Germinal center (tissue), 1 donor: ENCODE measurements around the gene PAX5.

Experiments used
- DNase-seq: peaks from one replicate; pipeline ENCODE4 v3.0.0; 2012; ENCODE audit warnings: mixed read lengths, low spot score

Gene PAX5

DNA sequence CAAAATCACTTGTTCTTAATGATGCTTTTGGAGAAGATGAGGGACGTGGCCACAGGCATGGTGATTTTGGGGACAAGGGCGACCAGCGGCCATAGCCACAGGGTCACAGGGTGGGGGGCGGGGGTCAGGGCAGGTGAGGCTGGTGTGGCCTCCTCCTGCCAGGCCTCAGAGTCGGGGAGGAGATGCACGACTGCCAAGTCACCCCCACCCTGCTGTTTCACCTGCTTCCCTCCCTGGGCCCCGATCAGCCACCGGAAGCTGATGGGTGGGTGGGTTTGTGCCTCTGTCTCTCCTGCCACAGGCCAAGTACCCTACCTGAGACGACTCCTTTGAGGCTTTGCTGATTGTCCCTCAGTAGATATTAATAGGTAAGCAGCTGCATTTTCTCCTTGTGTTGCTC, 199.3 kb downstream of the PAX5 start:
- no peak for DNase-seq

DNA sequence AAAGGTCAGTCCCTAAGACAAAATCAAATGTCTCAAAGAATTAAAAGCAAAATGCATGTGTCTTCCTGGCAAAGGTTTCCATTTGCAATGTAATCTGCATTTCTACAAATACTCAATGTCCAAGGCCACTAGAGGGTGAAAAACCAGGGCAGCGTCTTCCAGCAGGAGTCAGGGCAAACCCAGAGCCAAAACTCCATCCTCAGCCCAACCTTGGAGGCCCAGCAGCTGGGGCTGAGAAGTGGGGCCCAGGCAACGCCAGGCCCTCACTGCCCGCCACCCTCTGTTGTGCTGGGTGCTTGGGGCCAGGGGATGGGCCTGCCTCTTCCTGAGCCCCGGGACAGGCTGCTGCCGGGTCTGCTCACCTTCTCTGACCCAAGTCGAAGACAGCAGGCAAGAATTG, 200.1 kb downstream of the PAX5 start:
- no peak for DNase-seq

DNA sequence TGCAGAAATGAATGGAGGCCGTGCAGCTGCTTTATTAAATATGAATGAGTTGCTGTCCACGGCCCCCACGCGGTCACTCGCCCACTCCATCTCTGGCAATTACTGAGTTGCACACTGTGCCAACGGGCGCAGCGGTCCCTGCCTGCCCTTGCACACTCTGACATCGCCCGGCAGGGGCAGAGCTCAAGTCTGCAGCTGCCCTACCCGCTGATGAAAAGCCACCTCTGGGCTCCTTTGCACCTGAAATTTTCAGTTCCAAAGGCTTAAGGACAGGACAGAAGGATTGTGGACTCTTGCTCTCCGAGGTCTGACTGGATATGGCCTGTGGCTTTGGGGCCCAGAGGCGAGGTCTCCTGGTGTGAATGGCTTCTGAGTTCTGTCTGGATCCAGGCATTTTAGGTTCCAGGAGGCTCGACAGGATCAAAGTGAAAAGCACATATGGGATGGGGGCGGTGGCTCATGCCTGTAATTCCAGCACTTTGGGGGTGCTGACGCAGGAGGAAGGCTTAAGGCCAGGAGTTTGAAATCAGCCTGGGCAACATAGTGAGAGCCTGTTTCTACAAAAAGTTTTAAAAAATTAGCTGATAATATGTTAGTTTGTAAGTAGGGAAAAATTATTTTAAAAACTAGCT, 201.8 kb downstream of the PAX5 start:
- no peak for DNase-seq

DNA sequence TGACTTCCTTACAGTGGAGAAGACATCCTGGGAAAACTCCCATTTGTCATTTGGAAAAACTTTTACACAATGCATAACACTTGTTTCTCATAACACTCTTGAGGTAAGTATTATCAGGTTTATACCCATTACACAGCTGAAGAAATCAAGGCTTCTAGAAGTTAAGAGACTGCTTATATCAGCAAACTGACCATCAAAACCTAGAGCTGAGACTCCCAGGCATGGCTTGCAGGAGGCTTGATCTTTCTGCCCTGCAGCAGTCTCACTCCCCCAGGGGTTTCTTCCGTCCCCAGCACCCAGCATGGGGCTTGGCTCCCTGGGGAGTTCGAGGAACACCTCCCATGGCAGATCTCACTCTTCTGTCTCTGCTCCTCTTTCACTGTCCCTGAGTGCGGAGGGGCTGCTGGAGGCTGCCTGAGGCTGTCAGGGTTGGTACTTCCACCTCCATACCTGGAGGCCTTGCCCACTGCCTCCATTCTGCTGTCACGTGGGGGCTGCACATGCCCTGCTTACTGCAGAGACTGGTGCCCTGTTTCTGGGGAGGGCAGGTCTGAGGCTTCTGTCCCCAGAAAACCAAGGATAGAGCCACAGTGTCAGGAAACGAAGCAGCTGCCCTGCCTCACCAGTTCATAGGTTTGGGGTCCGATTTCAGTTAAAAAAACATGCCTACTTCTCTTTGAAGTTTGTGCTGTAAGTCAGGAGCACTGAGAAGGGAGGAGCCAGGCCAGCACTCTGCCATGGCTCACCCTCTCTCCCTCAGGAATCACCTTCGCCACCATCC, 202.5 kb downstream of the PAX5 start:
- DNase-seq: no peak

DNA sequence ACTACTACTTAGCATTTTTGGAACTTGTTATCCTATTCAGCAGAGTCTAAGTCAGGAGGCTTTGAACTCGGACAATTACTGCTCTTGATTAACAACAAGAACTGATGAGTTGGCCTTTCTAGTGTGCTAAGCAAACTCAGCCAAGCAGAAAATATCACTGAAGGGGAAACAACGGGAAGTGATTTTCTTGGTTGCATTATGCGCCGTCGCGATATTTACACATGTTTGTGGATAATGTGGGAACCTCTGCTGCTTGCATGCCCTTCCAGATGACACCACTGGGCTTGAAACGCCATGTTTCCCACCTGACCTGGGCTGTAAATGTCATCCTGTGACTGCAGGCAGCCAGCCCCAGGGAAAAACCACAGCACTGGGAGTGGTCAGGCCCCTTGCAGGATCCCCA, 205.5 kb downstream of the PAX5 start:
- DNase-seq: no peak

DNA sequence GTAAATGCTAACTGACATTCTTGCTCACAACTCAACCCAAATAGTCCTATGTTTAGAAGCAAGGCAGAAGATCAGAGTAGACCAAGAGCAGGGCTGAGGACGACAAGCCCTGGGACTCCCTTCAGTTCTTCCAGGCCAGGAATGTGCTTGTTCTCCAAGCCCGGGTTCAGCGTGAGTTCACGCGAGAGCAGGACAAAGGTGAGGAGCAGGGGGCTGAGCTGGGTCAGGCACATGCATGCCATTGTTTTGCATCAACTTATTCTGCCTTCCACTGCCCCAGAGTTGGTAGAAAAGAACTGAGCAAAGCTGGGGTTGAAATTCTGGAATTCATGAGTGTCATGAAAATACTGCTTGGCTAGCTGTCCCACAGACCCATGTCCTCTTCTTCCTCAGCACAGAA, 206.5 kb downstream of the PAX5 start:
- DNase-seq: no peak

DNA sequence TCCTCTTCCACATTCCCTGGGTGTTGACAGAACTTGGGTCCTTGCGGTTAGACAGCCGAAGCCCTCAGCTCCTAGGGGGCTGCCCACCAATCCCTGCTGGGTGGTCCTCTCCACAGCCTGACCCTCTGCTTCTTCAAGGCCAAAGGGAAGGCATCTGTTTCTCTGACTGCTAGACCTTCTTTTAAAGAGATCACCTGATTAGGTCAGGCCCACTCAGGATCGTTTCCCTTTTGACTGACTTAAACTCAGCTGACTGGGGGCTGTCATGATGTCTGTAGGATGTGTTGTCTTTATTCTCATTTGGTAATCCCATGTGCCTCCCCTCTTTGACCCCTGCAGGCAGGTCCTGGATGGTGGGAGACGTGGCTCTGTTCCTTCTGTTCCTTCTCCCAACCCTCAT, 207.5 kb downstream of the PAX5 start:
- no peak for DNase-seq

DNA sequence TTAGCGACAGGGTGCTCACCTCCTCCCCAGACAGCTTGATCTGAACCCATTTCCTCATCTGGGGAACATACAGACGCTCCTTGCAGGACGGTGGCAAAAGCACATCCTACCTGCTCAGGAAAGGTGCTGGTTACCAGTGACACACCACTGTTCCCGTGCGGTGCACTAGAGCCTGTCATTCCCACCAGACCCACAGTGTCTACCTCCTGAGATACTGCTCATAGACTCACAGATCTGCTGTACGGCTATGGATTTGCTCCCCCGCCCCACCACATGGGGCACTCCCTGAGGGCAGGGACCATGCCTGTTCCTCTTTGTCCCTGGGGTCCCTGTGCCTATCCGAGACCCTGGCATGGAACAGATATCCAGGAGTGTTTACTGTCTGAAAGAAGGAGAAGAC, 208.9 kb downstream of the PAX5 start:
- no peak for DNase-seq

DNA sequence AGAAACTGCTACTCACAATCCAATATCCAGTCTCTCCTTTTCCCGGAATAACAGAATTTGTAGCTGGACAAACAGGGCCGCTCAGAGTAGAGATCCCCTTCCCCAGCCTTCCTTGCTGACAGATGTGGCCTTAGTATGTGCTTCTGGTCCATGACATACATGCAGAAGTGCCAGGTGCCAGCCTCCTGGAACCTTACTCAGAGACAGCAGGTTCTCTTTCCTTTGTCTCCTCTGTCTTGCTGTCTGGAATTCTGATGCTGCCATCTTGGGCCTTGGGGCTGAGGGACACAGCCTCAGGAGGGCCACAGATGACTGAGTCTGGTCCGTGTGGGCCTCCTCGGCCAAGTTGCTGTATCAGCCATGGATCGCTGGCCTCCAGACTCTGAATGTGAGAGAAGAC, 210.1 kb downstream of the PAX5 start:
- DNase-seq: no peak

DNA sequence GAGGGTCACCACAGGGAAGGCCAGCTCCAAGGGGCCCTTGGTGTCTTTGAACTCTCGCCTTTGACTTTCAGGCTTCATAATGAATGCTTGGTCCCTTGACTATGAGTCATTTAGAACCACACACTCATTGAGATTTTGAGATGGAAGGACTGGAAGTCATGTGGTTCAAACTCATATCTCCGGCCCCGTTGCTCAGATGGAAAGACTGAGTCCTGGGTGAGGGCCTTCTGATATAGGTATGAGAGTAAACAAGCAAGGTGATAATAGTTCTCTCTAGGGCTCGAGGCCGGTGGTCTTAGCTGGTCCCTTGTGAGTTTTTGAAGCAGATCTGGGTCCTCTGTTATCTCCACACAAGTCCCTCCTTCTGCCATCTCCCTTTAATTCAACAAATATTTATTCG, 210.6 kb downstream of the PAX5 start:
- no peak for DNase-seq

DNA sequence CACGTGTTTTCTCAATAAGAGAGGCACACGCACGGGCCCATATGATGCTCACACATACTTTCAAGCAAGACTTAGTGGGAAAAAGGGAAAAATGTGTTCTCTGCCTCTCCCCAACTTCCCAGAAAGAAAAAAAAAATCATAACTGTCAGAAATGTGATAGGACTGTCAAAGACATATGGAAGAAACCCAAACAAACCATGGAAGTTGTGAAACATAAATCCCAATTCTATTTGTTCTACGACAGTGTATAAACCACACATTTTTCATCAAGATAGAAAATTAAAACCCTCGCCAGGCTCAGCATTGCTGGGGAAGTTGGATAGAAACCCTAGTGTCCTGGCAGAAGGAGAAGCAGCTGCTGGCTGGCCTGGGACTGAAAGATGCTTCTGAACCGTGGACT, 211.9 kb downstream of the PAX5 start:
- no peak for DNase-seq

DNA sequence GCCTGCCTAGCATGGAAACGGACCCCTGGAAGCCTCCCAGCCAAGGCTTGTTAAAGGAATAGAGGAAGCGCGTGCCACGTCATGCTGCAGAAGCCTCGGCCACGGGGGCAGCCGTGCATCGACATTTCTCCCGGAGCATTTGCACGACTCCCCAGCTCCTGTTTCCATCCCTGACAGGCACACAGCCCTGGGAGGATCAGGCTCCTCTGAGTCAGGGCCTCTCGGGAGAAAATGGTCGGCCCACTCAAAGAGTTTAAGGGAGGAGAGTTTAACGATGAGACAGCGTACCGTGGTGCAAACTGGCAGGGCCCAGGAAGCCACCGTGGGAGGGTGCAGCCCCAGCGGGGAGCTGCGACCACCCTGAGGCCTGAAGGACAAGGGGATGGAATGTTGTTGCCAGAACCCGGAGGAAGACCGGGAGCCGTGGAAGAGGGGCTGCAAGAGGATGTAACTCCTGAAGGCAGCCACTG, 213.6 kb downstream of the PAX5 start:
- DNase-seq: no peak

DNA sequence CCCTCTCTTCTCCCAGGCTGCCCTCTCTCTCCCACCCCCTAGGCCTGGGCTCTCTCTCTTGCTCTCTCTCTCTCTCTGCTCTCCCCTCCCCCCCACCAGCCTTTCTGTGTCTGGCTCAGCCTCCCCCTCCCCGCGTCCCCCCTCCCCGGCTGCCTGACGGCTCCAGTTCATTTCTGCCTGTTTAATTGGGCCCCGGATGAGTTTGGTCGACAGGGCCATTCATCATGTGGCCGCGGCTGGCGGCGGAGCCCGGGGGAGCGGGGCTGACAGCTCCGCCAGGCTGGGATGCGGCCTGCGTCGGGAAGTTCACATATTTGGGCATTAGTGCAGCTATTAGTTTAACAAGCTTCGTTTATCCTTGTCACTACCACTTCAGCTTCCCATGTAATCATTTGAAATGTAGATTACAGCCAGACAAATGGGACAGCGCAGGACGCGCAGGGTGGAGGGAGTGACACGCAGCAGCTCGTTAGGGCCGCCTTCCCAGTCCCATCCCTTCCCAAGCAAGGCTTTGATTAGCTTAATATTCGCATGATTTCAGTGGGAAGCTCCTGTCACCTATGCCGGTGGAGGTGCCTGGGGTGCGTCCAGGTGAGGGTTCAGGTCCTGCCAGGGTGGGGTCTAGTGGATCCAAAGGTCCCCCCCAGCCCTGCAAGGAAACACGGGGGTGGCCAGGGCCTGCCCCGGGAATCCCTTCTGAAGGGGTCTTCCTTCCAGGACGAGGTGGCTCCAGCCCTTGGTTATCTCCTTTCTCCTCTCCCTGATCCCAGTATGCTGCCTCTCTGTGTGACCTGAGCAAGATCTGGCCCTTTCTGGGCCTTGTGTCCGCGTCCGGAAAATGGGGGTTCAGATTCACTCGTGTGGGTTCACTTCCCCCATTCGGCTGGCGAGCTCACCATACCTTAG, 214.8 kb downstream of the PAX5 start:
- no peak for DNase-seq

DNA sequence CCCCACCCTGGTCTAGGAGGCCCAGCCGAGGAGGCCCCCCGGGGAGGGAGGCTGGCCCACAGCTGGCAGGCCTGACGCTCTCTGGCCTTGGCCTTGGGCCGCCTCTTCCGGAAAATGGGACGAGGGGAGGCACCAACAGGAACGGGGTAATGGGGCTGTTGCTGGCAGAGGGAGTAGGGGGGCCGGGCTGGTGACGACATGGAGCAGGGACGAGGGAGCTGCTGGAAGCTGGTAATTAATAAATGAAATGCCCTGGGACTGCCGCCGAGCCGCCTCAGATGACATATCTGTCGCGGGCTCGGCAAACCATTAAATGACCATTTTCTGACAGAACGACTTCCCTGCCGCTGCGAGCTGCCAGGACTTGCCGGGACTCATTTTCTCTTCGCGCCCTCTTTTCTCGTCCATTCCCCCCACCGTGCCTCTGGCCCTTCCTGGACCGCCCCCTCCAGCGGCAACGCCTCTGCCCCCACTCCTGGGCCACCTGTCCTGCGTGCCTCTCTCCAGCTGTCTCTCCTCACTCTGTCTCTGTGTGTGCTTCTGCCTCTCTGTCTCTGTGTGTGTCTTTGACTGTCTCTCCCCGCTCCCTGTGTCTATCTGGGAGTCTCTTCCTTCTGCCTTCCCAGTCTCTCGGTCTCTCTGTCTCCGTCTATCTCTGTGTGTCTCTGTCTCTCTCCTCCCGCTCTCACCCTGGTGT, 215.7 kb downstream of the PAX5 start:
- DNase-seq: no peak

DNA sequence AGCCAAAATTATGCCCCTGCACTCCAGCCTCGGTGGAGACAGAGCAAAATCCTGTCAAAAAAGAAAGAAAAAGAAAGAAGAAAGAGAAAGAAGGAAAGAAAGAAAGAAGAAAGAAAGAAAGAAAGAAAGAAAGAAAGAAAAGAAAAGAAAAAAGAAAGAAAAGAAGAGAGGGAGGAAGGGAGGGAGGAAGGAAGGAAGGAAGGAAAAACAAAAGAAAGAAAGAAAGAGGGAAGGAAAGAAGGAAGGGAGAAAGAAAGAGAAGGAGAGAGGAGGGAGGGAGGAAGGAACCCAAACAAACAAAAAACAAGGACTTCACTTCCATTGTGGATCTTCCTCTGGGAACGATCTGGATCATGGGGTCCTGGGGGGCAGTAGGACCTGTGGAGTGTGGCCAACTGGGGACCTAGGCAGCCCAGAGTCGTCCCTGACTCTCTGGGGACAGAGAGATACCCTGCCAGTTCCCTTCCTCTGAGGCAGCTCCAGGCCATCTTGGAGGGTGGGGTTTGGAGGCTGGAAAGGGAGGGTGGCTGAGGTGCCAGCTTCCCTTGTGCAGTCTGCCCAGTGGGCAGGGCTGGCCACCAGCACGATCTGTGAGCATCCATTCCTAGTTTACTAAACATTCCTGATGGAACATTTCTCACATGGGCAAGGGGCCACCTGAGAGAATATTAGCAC, 216.8 kb downstream of the PAX5 start:
- no peak for DNase-seq

DNA sequence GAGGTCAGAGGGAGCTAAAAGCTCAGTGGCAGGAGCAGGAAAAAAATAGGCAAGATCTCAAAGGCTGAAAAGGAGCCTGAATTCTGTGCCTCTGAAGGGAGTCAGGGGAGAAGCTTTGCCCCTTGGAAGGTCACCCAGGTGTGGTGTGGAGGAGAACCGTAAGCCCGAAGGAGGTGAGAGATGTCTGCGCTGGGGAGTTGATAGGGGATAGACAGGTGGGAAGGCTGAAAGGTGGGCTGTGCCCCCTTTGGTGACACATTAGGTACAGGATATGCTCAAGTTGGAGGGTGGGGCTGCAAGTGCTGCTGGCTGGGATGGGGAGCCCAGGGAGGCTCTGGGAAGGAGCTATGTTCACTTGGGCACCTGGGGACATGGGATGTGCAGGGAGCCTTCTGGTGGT, 217.7 kb downstream of the PAX5 start:
- no peak for DNase-seq

DNA sequence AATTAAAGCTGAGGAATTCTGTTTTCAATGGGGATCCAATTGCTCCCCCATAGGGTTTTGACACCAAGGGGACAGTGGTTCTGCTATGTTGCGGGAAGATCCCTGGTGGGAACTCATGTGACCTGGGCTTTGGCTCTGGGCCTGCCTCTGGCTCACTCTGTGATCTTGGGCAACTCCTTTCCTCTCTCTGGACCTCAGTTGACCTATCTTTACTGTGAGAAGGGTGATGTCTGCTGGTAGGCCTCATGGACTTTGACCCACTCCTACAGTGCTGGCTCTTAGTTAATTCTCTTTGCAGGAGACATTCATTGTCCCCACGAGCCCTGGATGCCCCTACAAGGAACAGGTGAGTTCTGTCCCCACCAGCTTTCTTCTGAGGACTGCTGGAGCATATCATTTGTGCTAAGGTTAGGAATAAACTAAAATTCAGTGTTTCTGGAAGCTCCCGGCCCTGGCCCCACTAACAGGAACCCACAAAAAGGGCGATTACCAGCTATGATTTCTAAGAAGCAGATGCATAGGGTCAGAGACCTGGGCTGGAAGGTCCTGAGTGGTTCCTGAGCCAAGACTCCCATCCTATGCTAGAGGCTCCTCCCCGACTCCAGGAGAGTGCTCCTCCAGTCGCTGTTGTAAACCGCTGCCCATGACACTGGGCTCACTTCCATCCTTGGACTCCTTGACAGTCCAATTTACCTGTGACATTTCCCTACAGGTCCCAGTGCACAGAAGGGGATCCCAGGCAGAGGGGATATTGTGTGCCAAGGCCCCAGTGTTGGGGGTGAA, 218.3 kb downstream of the PAX5 start:
- no peak for DNase-seq

DNA sequence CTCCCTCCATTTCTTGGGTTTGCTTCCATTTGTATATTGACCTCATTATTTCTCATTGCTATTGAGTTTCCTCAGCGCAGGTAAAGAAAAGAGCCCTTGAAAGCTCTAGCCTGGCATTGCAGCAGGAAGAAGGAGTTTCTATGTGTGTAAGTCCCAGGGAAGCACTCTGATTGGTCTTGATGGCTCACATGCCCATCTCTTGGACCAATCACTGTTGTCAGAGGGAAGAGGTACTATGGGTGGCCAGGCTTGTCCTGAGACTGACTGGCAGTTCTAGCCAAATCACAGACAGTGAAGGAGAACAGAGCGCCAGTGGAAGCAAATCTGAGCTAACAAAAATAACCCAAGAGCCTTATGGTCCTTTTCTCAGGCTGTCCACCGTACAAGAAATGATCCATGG, 219.0 kb downstream of the PAX5 start:
- DNase-seq: no peak

DNA sequence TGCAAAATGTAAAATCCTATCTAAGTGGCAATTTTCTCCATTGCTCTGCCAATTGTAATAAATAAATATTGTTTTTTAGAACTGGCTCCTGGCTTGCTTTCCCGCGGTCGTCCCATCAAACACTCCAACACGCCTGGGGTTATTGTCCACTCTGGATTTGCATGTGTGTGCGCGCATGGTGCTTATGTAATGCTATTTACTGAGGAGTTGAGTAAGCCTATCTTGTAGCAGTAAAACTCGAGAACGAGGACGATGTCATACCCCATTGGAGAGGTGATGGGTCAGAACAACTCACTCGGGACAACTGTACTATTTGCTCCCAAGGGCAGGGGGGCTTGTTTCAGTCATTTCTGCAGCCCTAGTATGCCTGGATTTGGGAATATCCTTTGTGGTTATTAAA, 220.9 kb downstream of the PAX5 start:
- DNase-seq: no peak

DNA sequence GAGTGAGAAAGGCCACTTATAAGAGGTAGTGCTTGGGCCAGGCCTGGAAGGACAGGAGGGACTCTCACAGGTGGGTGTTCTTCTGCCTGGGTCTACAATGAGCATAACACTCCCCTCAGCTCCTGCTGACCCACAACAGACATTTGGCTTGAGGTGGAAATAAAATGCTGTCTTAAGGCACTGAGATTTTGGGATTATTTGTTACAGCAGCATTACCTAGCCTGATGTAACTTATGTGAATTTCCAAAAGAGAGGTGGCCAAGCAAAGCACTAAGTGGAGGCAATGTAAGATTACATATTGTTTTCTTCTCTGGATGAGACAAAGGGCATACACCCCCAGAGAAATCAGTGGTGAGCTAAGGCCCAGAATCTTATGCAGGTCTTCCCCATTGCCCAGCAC, 221.5 kb downstream of the PAX5 start:
- no peak for DNase-seq

DNA sequence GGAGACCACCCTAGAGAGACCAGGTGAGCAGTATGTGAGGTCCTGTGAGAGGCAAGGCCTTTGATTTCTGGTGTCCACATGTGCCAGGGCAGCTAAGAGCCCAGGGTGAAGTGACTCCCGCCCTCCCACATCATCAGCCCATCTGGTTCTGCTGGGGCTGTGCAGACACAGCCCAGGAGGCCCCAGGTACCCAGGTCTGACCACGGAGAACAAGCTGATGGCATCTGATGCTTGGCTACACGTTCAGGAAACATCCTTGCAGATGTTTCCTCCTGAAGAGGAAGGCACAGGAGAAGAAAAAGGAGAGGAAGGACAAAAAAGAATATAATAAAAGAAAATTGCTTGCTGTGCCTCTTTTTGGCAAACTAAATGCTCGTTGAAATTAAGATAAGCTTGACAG, 225.8 kb downstream of the PAX5 start:
- no peak for DNase-seq
